WTC11 (cell line): ENCODE results near the gene RIMBP2. TPM values are rescaled to one million over a fixed set of nuclear protein-coding genes. Genes with fewer than 3 reads are reported as not detected.

Experiments
- ATAC-seq: fragments of 200-7000 bp; cut with Tn5 transposase; 2 replicates; pipeline ENCODE4 v1.10.0; 2021; ENCODE audit warnings: mild to moderate bottlenecking, moderate library complexity
- CTCF ChIA-PET: fragments of 300-600 bp; sonication (Branson Sonifier 250); formaldehyde crosslinking; loops from one replicate; lab custom pipeline; 2021; ENCODE audit warnings: antibody characterized with exemption; lab: Charles Lee
- POLR2A ChIA-PET: fragments of 350-600 bp; sonication (Branson Sonifier 250); formaldehyde crosslinking; loops from one replicate; lab custom pipeline; 2021; ENCODE audit warnings: antibody characterized with exemption; lab: Charles Lee
- DNase-seq: peaks from one replicate; pipeline ENCODE4 v3.0.0; 2021; ENCODE audit warnings: low spot score
- H3K27ac Mint-ChIP-seq: 2 replicates; pipeline ENCODE4 v1.8.0; 2021; ENCODE audit warnings: mixed read lengths
- H3K27me3 Mint-ChIP-seq: 2 replicates; pipeline ENCODE4 v1.8.0; 2021; ENCODE audit warnings: low read depth, mild to moderate bottlenecking, moderate library complexity, mixed read lengths
- H3K36me3 Mint-ChIP-seq: 2 replicates; pipeline ENCODE4 v1.8.0; 2021; ENCODE audit warnings: mixed read lengths
- H3K4me1 Mint-ChIP-seq: 2 replicates; pipeline ENCODE4 v1.8.0; 2022; ENCODE audit warnings: mixed read lengths
- H3K4me3 Mint-ChIP-seq: 2 replicates; pipeline ENCODE4 v1.8.0; 2021; ENCODE audit warnings: mild to moderate bottlenecking, moderate library complexity, mixed read lengths
- H3K9me3 Mint-ChIP-seq: 2 replicates; pipeline ENCODE4 v1.8.0; 2021; ENCODE audit warnings: mixed read lengths
- FOXP1 ChIP-seq: sonication (generic); formaldehyde crosslinking; IDR thresholded peaks from 2 replicates; pipeline ENCODE4 v1.8.0; 2022; ENCODE audit warnings: missing genetic modification reagents, mild to moderate bottlenecking, moderate library complexity, borderline replicate concordance
- GABPB1 ChIP-seq: sonication (generic); formaldehyde crosslinking; IDR thresholded peaks from 2 replicates; pipeline ENCODE4 v1.8.1; 2023; ENCODE audit warnings: mild to moderate bottlenecking, missing genetic modification reagents
- HMGA2 ChIP-seq: fragments of 250-450 bp; sonication (Bioruptor Pico); IDR thresholded peaks from 2 replicates; pipeline ENCODE4 v1.4.0; 2021; ENCODE audit warnings: mild to moderate bottlenecking, moderate library complexity
- JAZF1 ChIP-seq: fragments of 250-450 bp; sonication (Bioruptor Pico); IDR thresholded peaks from 2 replicates; pipeline ENCODE4 v1.9.0; 2021; ENCODE audit warnings: moderate library complexity, mild to moderate bottlenecking, inconsistent platforms
- TP53 ChIP-seq: sonication (generic); formaldehyde crosslinking; IDR thresholded peaks from 2 replicates; pipeline ENCODE4 v1.8.1; 2023; ENCODE audit warnings: mild to moderate bottlenecking, missing genetic modification reagents
- ZNF138 ChIP-seq: sonication (generic); formaldehyde crosslinking; conservative IDR thresholded peaks from 2 replicates; pipeline ENCODE4 v1.8.1; 2022; ENCODE audit warnings: mild to moderate bottlenecking, moderate library complexity, missing genetic modification reagents
- ZNF671 ChIP-seq: fragments of 250-450 bp; sonication (Bioruptor Pico); IDR thresholded peaks from 2 replicates; pipeline ENCODE4 v1.8.0; 2021; ENCODE audit warnings: mild to moderate bottlenecking
- total RNA-seq: library from RNA; stranded (reverse); gene quantifications from 3 replicates; pipeline ENCODE4 v1.2.3, GENCODE V29; 2021
- TF ChIP-seq, protein P1 (sequence below): sonication (generic); formaldehyde crosslinking; IDR thresholded peaks from 2 replicates; pipeline ENCODE4 v1.8.0; 2022; ENCODE audit warnings: mild to moderate bottlenecking, missing genetic modification reagents
- TF ChIP-seq, protein P2 (sequence below): sonication (generic); formaldehyde crosslinking; IDR thresholded peaks from 2 replicates; pipeline ENCODE4 v1.8.0; 2022; ENCODE audit warnings: mild to moderate bottlenecking, missing genetic modification reagents
- TF ChIP-seq, protein P3 (sequence below): sonication (generic); formaldehyde crosslinking; IDR thresholded peaks from 2 replicates; pipeline ENCODE4 v1.8.1; 2023; ENCODE audit warnings: mild to moderate bottlenecking, missing genetic modification reagents, borderline replicate concordance
- TF ChIP-seq, protein P4 (sequence below): sonication (generic); formaldehyde crosslinking; IDR thresholded peaks from 2 replicates; pipeline ENCODE4 v1.8.1; 2022; ENCODE audit warnings: low read depth, mild to moderate bottlenecking, moderate library complexity, missing genetic modification reagents, borderline replicate concordance
- TF ChIP-seq, protein P5 (sequence below): sonication (generic); formaldehyde crosslinking; IDR thresholded peaks from 2 replicates; pipeline ENCODE4 v1.8.1; 2022; ENCODE audit warnings: low read depth, missing genetic modification reagents, borderline replicate concordance
- TF ChIP-seq, protein P6 (sequence below): sonication (generic); formaldehyde crosslinking; IDR thresholded peaks from 2 replicates; pipeline ENCODE4 v1.8.0; 2023; ENCODE audit warnings: missing genetic modification reagents, mild to moderate bottlenecking, borderline replicate concordance

RIMBP2 gene
- total RNA-seq, 1 experiment from 2014 or later, result 2.6 TPM

DNA sequence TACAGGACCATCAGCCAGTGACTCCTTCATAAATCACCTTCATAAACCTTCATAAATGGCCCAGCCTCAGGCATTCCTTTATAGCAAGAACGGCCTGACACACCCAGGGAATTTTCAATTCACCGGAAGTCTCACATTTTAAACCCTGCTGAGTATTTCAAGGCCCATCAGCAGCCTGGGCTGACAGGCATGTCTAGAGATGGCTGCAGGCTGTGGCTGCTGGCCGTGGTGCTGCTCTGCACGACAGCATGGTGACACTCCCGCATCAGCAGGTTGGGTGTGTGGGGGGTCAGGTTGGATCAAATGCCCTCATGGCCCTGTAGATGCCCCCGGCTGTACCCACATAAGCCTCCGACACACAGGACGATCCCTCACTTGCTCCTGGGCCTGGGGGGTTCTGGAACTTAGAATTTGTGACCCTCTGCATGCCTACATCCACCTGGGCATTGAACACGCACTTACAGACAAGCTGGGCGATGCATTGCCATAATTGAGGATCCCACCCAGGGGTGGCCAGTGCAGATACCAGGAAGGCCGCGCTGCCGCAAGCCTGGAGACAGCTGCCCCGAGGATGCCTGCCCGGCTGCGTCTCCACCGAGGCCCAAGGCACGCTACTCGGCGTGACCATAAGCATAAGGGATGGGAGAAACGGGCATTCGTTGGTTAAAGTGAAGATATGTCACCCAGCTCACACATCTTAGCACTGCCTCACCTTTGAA is 254.1 kb downstream of the RIMBP2 start (continued):
- TF ChIP-seq, protein P1, sequence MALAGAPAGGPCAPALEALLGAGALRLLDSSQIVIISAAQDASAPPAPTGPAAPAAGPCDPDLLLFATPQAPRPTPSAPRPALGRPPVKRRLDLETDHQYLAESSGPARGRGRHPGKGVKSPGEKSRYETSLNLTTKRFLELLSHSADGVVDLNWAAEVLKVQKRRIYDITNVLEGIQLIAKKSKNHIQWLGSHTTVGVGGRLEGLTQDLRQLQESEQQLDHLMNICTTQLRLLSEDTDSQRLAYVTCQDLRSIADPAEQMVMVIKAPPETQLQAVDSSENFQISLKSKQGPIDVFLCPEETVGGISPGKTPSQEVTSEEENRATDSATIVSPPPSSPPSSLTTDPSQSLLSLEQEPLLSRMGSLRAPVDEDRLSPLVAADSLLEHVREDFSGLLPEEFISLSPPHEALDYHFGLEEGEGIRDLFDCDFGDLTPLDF (CRISPR knock-in tag), result no peak

DNA sequence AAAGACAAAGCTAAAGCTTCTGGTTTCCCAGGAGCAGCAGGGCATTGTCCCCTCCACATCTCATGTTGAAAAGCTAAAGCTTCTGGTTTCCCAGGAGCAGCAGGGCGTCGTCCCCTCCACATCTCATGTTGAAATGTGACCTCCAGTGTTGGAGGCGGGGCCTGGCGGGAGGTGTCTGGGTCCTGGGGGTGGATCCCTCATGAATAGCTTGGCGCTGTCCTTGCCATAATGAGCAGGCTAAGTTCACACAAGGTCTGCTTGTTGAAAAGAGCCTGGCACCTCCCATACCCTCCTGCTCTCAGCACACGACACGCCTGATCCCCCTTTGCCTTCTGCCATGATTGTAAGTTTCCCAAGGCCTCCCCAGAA is 254.7 kb downstream of the RIMBP2 start:
- ChIA-PET POLR2A (no interaction called here), CTCF (interaction anchor here (1.4 to 1.6 kb wide), 2 partner anchors 53 to 286 kb away, joined by 4 to 8 read pairs; no protein-coding TSS in a partner anchor)
- H3K4me3 Mint-ChIP-seq, result no peak overlapping the region
- DNase-seq (no peak), ATAC-seq (no peak)
- H3K4me1 Mint-ChIP-seq, result peaks cover 6% of the 10 kb centered on the region; the same call in 1 of the 2 replicates
- H3K9me3 Mint-ChIP-seq, result no peaks in the 10 kb centered on the region
- no peaks in the 10 kb centered on the region for H3K27me3 Mint-ChIP-seq
- H3K27ac Mint-ChIP-seq, result no peak overlapping the region
- no peaks in the 10 kb centered on the region for H3K36me3 Mint-ChIP-seq
- TF ChIP-seq, protein P2, sequence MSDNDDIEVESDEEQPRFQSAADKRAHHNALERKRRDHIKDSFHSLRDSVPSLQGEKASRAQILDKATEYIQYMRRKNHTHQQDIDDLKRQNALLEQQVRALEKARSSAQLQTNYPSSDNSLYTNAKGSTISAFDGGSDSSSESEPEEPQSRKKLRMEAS, result no peak
- TF ChIP-seq GABPB1, result no peak
- TF ChIP-seq ZNF138 (CRISPR knock-in tag), result no peak
- TF ChIP-seq ZNF671 (CRISPR knock-in tag), result no peak
- TF ChIP-seq, protein P3, sequence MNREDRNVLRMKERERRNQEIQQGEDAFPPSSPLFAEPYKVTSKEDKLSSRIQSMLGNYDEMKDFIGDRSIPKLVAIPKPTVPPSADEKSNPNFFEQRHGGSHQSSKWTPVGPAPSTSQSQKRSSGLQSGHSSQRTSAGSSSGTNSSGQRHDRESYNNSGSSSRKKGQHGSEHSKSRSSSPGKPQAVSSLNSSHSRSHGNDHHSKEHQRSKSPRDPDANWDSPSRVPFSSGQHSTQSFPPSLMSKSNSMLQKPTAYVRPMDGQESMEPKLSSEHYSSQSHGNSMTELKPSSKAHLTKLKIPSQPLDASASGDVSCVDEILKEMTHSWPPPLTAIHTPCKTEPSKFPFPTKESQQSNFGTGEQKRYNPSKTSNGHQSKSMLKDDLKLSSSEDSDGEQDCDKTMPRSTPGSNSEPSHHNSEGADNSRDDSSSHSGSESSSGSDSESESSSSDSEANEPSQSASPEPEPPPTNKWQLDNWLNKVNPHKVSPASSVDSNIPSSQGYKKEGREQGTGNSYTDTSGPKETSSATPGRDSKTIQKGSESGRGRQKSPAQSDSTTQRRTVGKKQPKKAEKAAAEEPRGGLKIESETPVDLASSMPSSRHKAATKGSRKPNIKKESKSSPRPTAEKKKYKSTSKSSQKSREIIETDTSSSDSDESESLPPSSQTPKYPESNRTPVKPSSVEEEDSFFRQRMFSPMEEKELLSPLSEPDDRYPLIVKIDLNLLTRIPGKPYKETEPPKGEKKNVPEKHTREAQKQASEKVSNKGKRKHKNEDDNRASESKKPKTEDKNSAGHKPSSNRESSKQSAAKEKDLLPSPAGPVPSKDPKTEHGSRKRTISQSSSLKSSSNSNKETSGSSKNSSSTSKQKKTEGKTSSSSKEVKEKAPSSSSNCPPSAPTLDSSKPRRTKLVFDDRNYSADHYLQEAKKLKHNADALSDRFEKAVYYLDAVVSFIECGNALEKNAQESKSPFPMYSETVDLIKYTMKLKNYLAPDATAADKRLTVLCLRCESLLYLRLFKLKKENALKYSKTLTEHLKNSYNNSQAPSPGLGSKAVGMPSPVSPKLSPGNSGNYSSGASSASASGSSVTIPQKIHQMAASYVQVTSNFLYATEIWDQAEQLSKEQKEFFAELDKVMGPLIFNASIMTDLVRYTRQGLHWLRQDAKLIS (CRISPR knock-in tag), result no peak
- TF ChIP-seq HMGA2 (CRISPR knock-in tag), result no peak
- TF ChIP-seq, protein P4, sequence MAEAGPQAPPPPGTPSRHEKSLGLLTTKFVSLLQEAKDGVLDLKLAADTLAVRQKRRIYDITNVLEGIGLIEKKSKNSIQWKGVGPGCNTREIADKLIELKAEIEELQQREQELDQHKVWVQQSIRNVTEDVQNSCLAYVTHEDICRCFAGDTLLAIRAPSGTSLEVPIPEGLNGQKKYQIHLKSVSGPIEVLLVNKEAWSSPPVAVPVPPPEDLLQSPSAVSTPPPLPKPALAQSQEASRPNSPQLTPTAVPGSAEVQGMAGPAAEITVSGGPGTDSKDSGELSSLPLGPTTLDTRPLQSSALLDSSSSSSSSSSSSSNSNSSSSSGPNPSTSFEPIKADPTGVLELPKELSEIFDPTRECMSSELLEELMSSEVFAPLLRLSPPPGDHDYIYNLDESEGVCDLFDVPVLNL (CRISPR knock-in tag), result no peak
- no peak for TF ChIP-seq JAZF1
- no peak for TF ChIP-seq FOXP1
- TF ChIP-seq, protein P5, sequence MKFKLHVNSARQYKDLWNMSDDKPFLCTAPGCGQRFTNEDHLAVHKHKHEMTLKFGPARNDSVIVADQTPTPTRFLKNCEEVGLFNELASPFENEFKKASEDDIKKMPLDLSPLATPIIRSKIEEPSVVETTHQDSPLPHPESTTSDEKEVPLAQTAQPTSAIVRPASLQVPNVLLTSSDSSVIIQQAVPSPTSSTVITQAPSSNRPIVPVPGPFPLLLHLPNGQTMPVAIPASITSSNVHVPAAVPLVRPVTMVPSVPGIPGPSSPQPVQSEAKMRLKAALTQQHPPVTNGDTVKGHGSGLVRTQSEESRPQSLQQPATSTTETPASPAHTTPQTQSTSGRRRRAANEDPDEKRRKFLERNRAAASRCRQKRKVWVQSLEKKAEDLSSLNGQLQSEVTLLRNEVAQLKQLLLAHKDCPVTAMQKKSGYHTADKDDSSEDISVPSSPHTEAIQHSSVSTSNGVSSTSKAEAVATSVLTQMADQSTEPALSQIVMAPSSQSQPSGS, result no peak
- no peak for TF ChIP-seq TP53 (CRISPR knock-in tag)
- TF ChIP-seq, protein P6, sequence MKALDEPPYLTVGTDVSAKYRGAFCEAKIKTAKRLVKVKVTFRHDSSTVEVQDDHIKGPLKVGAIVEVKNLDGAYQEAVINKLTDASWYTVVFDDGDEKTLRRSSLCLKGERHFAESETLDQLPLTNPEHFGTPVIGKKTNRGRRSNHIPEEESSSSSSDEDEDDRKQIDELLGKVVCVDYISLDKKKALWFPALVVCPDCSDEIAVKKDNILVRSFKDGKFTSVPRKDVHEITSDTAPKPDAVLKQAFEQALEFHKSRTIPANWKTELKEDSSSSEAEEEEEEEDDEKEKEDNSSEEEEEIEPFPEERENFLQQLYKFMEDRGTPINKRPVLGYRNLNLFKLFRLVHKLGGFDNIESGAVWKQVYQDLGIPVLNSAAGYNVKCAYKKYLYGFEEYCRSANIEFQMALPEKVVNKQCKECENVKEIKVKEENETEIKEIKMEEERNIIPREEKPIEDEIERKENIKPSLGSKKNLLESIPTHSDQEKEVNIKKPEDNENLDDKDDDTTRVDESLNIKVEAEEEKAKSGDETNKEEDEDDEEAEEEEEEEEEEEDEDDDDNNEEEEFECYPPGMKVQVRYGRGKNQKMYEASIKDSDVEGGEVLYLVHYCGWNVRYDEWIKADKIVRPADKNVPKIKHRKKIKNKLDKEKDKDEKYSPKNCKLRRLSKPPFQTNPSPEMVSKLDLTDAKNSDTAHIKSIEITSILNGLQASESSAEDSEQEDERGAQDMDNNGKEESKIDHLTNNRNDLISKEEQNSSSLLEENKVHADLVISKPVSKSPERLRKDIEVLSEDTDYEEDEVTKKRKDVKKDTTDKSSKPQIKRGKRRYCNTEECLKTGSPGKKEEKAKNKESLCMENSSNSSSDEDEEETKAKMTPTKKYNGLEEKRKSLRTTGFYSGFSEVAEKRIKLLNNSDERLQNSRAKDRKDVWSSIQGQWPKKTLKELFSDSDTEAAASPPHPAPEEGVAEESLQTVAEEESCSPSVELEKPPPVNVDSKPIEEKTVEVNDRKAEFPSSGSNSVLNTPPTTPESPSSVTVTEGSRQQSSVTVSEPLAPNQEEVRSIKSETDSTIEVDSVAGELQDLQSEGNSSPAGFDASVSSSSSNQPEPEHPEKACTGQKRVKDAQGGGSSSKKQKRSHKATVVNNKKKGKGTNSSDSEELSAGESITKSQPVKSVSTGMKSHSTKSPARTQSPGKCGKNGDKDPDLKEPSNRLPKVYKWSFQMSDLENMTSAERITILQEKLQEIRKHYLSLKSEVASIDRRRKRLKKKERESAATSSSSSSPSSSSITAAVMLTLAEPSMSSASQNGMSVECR (CRISPR knock-in tag), result no peak
